Ovary (tissue), 3 donors: ENCODE data around the gene VPS26C.

Experiments used
- EP300 ChIP-seq: sonication (generic); formaldehyde crosslinking; IDR thresholded peaks from one replicate; pipeline ENCODE4 v1.6.1; 2017; ENCODE audit warnings: antibody characterized with exemption
- POLR2A ChIP-seq: fragments of 450-650 bp; IDR thresholded peaks from one replicate; pipeline ENCODE4 v1.6.1; 2017; ENCODE audit warnings: antibody characterized with exemption, mild to moderate bottlenecking, moderate library complexity
- TF ChIP-seq, protein P1 (sequence below), 3 donors: fragments of 450-650 bp in 2 of 3; fragments of 200-600 bp in 1 of 3; IDR thresholded peaks; one replicate each; pipeline versions ENCODE4 v1.5.1 to v1.8.0; 2016 to 2022; ENCODE audit warnings: antibody characterized with exemption in 3 of 3, mild to moderate bottlenecking in 1 of 3
- donor health status: DM: no; HTN: no; CAD: no.

DNA sequence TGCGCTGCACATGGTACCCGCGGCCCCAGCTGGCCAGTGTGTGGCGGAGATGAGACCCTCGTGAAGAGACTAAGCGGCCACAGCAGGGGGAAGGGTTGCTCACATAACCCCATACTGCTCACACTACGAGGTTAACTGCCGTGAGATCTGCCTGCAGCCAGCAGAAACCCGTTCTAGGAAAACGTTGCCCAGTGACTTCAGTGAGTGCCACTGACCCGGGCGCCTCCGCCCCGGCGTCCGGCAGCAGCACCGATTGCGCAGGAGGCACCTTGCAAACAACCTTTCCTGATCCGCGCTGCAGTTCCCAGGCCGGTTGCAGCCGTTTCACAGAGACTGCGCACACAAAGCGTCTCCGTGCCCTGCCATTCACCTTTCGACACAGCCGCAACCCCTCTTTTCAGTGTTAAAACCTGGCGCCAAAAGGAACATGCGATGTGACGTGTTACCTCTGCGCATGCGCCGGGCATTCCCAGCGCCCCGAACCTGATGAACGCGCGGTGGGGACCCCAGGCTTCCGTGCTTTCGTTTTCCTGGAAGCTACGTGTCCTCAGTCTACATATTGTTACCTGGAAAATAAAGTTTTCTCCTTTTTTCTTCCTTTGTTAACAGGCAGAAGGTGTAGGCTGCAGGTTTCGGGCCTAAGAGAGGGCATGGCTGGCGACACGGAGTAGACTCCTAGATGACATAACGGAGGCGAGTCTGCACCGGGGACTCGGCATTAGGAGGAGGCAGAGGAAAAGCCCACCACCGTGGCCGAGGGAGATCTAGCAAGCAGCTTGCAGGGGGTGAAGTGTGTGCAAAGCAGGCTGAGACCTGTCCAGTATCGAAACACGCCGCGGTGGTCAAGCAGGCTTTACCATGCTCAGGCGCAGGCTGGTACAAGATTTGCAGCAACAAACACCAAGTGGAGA is 8.9 kb downstream of the VPS26C start:
- TF ChIP-seq, protein P1, sequence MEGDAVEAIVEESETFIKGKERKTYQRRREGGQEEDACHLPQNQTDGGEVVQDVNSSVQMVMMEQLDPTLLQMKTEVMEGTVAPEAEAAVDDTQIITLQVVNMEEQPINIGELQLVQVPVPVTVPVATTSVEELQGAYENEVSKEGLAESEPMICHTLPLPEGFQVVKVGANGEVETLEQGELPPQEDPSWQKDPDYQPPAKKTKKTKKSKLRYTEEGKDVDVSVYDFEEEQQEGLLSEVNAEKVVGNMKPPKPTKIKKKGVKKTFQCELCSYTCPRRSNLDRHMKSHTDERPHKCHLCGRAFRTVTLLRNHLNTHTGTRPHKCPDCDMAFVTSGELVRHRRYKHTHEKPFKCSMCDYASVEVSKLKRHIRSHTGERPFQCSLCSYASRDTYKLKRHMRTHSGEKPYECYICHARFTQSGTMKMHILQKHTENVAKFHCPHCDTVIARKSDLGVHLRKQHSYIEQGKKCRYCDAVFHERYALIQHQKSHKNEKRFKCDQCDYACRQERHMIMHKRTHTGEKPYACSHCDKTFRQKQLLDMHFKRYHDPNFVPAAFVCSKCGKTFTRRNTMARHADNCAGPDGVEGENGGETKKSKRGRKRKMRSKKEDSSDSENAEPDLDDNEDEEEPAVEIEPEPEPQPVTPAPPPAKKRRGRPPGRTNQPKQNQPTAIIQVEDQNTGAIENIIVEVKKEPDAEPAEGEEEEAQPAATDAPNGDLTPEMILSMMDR (IDR thresholded peaks at IDR 0.05): no peak
- TF ChIP-seq POLR2A (peak; percentile 15), EP300 (no peak)
